HG02678 (cell line): Measurements from ENCODE around the gene LYPLAL1.
"Not testable (repeated sequence)": the region's sequence is repeated elsewhere in the genome, so short reads cannot be mapped to it uniquely, and the experiment has no call there.

Experiments
- ATAC-seq: cut with Tn5 transposase; IDR thresholded peaks from one replicate; pipeline ENCODE4 v1.9.1; 2021; ENCODE audit warnings: mild to moderate bottlenecking, moderate library complexity; ENCODE audit not compliant: unreplicated experiment

Gene LYPLAL1

GRCh38 chr1:219161371-219161770 lies 12.3 kb upstream of the LYPLAL1 start:
- no peak for ATAC-seq

- ATAC-seq: no peak
Observed at GRCh38 chr1:219163401-219163954, 10.2 kb upstream of the LYPLAL1 start.

GRCh38 chr1:219171192-219171935 lies 2.3 kb upstream of the LYPLAL1 start:
- ATAC-seq: no peak

GRCh38 chr1:219172821-219173220 lies 857 bp upstream of the LYPLAL1 start:
- ATAC-seq: no peak

- peak; percentile 5 for ATAC-seq
Observed at GRCh38 chr1:219173434-219173757, 282 bp upstream of the LYPLAL1 start.

GRCh38 chr1:219174460-219175211 lies 958 bp downstream of the LYPLAL1 start:
- ATAC-seq: peak; percentile 22

- ATAC-seq: no peak
Observed at GRCh38 chr1:219175212-219175564, 1.5 kb downstream of the LYPLAL1 start.

GRCh38 chr1:219176168-219176567 lies 2.5 kb downstream of the LYPLAL1 start:
- no peak for ATAC-seq

- ATAC-seq: peak; percentile 22
Observed at GRCh38 chr1:219177363-219177762, 3.7 kb downstream of the LYPLAL1 start.

GRCh38 chr1:219177940-219178339 lies 4.3 kb downstream of the LYPLAL1 start:
- no peak for ATAC-seq

GRCh38 chr1:219179293-219179692 lies 5.6 kb downstream of the LYPLAL1 start:
- ATAC-seq: no peak

- ATAC-seq: no peak
Observed at GRCh38 chr1:219184337-219184736, 10.7 kb downstream of the LYPLAL1 start.

- no peak for ATAC-seq
Observed at GRCh38 chr1:219185486-219186117, 11.9 kb downstream of the LYPLAL1 start.

- peak; percentile 42 for ATAC-seq
Observed at GRCh38 chr1:219188331-219188803, 14.7 kb downstream of the LYPLAL1 start.

GRCh38 chr1:219189021-219189824 lies 15.5 kb downstream of the LYPLAL1 start:
- ATAC-seq: peak; percentile 66

- ATAC-seq: peak; percentile 16
Observed at GRCh38 chr1:219189952-219190351, 16.3 kb downstream of the LYPLAL1 start.

GRCh38 chr1:219190605-219191004 lies 16.9 kb downstream of the LYPLAL1 start:
- no peak for ATAC-seq

GRCh38 chr1:219195833-219196232 lies 22.2 kb downstream of the LYPLAL1 start:
- ATAC-seq: not testable (repeated sequence)

GRCh38 chr1:219201656-219202055 lies 28.0 kb downstream of the LYPLAL1 start:
- no peak for ATAC-seq

GRCh38 chr1:219202567-219202966 lies 28.9 kb downstream of the LYPLAL1 start:
- no peak for ATAC-seq

GRCh38 chr1:219206350-219206749 lies 32.7 kb downstream of the LYPLAL1 start:
- no peak for ATAC-seq
